Loucy (cell line): Measurements from ENCODE around the gene LMAN2L.

ENCODE experiments used
- H2AFZ ChIP-seq: fragments of 200-600 bp; sonication (generic); 2 replicates; pipeline ENCODE4 v1.6.0; 2016; ENCODE audit warnings: antibody characterized with exemption, mild to moderate bottlenecking, low read length, moderate library complexity
- H3F3A ChIP-seq: fragments of 200-600 bp; 2 replicates; pipeline ENCODE4 v1.6.0; 2016; ENCODE audit warnings: antibody characterized with exemption, low read depth, mild to moderate bottlenecking
- H3K27me3 ChIP-seq: fragments of 200-600 bp; sonication (generic); 2 replicates; pipeline ENCODE4 v1.6.1; 2014; ENCODE audit warnings: low read length, mild to moderate bottlenecking; ENCODE audit not compliant: insufficient read depth, poor library complexity, severe bottlenecking
- H3K36me3 ChIP-seq: fragments of 200-600 bp; sonication (generic); 2 replicates; pipeline ENCODE4 v1.6.1; 2016; ENCODE audit warnings: low read length; ENCODE audit not compliant: insufficient read depth
- H3K4me1 ChIP-seq: fragments of 200-600 bp; sonication (generic); 2 replicates; pipeline ENCODE4 v1.5.1; 2014; ENCODE audit warnings: low read length, mild to moderate bottlenecking; ENCODE audit not compliant: insufficient read depth, poor library complexity, severe bottlenecking
- H3K4me2 ChIP-seq: fragments of 200-600 bp; sonication (generic); 2 replicates; pipeline ENCODE4 v1.6.0; 2014; ENCODE audit warnings: antibody characterized with exemption, low read length, low read depth, mild to moderate bottlenecking; ENCODE audit not compliant: poor library complexity, severe bottlenecking
- H3K4me3 ChIP-seq: fragments of 200-600 bp; sonication (generic); 2 replicates; pipeline ENCODE4 v1.5.1; 2014; ENCODE audit warnings: low read length, mild to moderate bottlenecking, mixed read lengths; ENCODE audit not compliant: poor library complexity, severe bottlenecking
- H3K79me2 ChIP-seq: fragments of 200-600 bp; sonication (generic); 2 replicates; pipeline ENCODE4 v1.6.1; 2014; ENCODE audit warnings: low read length; ENCODE audit not compliant: insufficient read depth
- H3K9ac ChIP-seq: fragments of 200-600 bp; sonication (generic); 2 replicates; pipeline ENCODE4 v1.6.0; 2014; ENCODE audit warnings: mild to moderate bottlenecking, low read depth, low read length, moderate library complexity; ENCODE audit not compliant: poor library complexity, severe bottlenecking
- H3K9me2 ChIP-seq: fragments of 200-600 bp; sonication (generic); replicated peaks from 2 replicates; pipeline ENCODE4 v1.6.1; 2016; ENCODE audit warnings: low read depth, low read length, mixed read lengths
- H3K9me3 ChIP-seq: fragments of 200-600 bp; sonication (generic); 2 replicates; pipeline ENCODE4 v1.6.1; 2014; ENCODE audit warnings: mild to moderate bottlenecking, antibody characterized with exemption, low read length, low read depth; ENCODE audit not compliant: insufficient read depth
- H4K20me1 ChIP-seq: fragments of 200-600 bp; sonication (generic); 2 replicates; pipeline ENCODE4 v1.6.0; 2014; ENCODE audit warnings: antibody characterized with exemption, low read length, mild to moderate bottlenecking; ENCODE audit not compliant: insufficient read depth, poor library complexity, severe bottlenecking
- EZH2phosphoT487 ChIP-seq: fragments of 200-600 bp; IDR thresholded peaks from 2 replicates; pipeline ENCODE4 v1.6.1; 2018; ENCODE audit warnings: antibody characterized with exemption, mild to moderate bottlenecking, moderate library complexity, borderline replicate concordance
- TF ChIP-seq, protein P1 (sequence below): fragments of 200-600 bp; sonication (generic); conservative IDR thresholded peaks from 2 replicates; pipeline ENCODE4 v1.5.1; 2014; ENCODE audit warnings: mild to moderate bottlenecking, antibody characterized with exemption, low read length

The LMAN2L gene

DNA sequence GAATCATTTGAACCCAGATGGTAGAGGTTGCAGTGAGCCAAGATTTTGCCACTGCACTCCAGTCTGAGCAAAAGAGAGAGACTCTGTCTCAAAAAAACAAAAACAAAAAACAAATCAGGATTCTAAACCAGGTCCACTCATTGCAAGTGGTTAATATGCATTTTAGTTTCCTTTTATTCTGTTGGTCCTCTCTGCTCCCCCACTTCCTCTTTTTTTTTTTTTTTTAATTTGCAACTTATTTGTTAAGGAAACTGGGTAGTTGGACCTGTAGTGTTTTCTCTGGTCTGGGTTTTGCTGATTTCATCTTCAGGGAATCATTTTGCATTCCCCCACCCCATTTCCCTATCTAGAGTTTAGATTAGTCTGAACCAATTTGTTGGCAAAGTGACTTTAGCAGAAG, 83.3 kb downstream of the LMAN2L start:
- no peaks in the 10 kb centered on the region for H3K27me3 ChIP-seq
- H3K9ac ChIP-seq: no peak overlapping the region
- no peaks in the 10 kb centered on the region for H3K79me2 ChIP-seq
- no peaks in the 10 kb centered on the region for H3K36me3 ChIP-seq
- TF ChIP-seq, protein P1, sequence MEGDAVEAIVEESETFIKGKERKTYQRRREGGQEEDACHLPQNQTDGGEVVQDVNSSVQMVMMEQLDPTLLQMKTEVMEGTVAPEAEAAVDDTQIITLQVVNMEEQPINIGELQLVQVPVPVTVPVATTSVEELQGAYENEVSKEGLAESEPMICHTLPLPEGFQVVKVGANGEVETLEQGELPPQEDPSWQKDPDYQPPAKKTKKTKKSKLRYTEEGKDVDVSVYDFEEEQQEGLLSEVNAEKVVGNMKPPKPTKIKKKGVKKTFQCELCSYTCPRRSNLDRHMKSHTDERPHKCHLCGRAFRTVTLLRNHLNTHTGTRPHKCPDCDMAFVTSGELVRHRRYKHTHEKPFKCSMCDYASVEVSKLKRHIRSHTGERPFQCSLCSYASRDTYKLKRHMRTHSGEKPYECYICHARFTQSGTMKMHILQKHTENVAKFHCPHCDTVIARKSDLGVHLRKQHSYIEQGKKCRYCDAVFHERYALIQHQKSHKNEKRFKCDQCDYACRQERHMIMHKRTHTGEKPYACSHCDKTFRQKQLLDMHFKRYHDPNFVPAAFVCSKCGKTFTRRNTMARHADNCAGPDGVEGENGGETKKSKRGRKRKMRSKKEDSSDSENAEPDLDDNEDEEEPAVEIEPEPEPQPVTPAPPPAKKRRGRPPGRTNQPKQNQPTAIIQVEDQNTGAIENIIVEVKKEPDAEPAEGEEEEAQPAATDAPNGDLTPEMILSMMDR: no peak
- no peak for TF ChIP-seq EZH2phosphoT487
- no peak overlapping the region for H3K4me2 ChIP-seq
- no peaks in the 10 kb centered on the region for H3K9me2 ChIP-seq
- H3K4me1 ChIP-seq: no peaks in the 10 kb centered on the region
- no peaks in the 10 kb centered on the region for H3K9me3 ChIP-seq
- H4K20me1 ChIP-seq: no peaks in the 10 kb centered on the region
- no peaks in the 10 kb centered on the region for H3F3A ChIP-seq
- H3K4me3 ChIP-seq: no peak overlapping the region
- H2AFZ ChIP-seq: peak overlapping the region; percentile 3; the same call in 1 of the 2 replicates
